Kidney epithelial cell (primary cell): Measurements from ENCODE around the gene PIEZO1. TPM values are rescaled to one million over a fixed set of nuclear protein-coding genes. Genes with fewer than 3 reads are reported as not detected.

ENCODE experiments used
- DNase-seq: peaks from one replicate; pipeline ENCODE4 v3.0.0-alpha.2; 2010; ENCODE audit warnings: low read depth
- H3K27me3 ChIP-seq: 2 replicates; pipeline ENCODE4 v1.6.0; 2011; ENCODE audit warnings: low read length; ENCODE audit not compliant: control insufficient read depth, insufficient read depth
- H3K36me3 ChIP-seq: 2 replicates; pipeline ENCODE4 v1.5.1; 2011; ENCODE audit warnings: low read length; ENCODE audit not compliant: control insufficient read depth, insufficient read depth
- H3K4me3 ChIP-seq: 2 replicates; pipeline ENCODE4 v1.5.1; 2011; ENCODE audit warnings: low read depth, mild to moderate bottlenecking, control low read depth, low read length
- total RNA-seq: library from RNA; depleted of rRNA; stranded (reverse); fragments of >200 nt; gene quantifications from 2 replicates; pipeline ENCODE4 v1.2.3, GENCODE V29; 2015
- TF ChIP-seq, protein P1 (sequence below): IDR thresholded peaks from 2 replicates; pipeline ENCODE4 v1.5.1; 2011; ENCODE audit warnings: mild to moderate bottlenecking, moderate library complexity, low read length, control low read depth, inconsistent platforms; ENCODE audit not compliant: insufficient read depth, poor library complexity, severe bottlenecking

Gene PIEZO1
- total RNA-seq, 1 donor from 2014 or later = 309 TPM

DNA sequence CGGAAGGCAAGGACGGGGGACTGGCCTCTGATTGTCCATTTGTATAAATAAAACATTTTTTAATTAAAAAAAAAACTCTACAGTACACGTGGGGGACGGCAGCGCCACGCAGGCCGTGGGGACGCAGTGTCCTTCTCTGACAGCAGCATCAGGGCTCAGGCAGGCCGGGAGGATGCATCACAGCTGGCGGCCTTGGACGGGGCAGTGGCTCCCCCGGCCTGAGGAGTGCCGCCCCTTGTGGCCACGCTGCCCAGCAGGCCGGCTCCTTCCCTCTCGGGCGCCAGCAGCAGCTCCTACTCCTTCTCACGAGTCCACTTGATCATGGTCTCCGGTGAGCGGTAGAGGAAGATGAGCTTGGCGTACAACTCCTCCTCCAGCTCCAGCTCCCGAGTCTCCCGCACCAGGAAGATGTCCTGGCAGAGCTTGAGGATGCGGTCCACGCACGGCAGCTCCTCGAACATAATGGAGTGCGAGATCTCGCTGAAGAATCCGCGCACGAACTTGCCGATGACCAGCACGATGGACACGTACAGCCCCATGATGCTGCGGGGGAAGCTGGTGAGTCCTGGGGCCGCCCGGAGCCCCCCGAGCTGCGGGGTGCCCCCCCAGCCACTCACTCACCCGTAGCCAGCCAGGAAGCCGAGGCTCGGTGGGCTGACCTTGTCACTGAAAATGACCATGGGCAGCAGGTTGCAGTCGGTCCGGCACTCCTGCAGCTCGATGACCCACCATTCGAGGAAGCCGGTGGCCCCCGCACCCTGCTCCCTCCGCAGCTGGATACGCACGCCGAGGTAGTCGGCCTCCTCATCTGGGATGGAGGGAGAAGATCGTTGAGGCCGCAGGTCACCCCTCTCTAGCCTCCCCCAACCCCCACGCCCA is 69.5 kb downstream of the PIEZO1 start:
- Histone ChIP-seq H3K4me3 (no peak overlapping the region), H3K27me3 (no peaks in the 10 kb centered on the region), H3K36me3 (peaks cover 7% of the 10 kb centered on the region)
- no peak for DNase-seq
- TF ChIP-seq, protein P1, sequence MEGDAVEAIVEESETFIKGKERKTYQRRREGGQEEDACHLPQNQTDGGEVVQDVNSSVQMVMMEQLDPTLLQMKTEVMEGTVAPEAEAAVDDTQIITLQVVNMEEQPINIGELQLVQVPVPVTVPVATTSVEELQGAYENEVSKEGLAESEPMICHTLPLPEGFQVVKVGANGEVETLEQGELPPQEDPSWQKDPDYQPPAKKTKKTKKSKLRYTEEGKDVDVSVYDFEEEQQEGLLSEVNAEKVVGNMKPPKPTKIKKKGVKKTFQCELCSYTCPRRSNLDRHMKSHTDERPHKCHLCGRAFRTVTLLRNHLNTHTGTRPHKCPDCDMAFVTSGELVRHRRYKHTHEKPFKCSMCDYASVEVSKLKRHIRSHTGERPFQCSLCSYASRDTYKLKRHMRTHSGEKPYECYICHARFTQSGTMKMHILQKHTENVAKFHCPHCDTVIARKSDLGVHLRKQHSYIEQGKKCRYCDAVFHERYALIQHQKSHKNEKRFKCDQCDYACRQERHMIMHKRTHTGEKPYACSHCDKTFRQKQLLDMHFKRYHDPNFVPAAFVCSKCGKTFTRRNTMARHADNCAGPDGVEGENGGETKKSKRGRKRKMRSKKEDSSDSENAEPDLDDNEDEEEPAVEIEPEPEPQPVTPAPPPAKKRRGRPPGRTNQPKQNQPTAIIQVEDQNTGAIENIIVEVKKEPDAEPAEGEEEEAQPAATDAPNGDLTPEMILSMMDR = no peak

GRCh38 chr16:88714420-88715302 is 70.4 kb downstream of the PIEZO1 start:
- TF ChIP-seq, protein P1 = no peak
- no peak for DNase-seq
- no peak overlapping the region for H3K4me3 ChIP-seq
- no peaks in the 10 kb centered on the region for H3K27me3 ChIP-seq
- peaks cover 7% of the 10 kb centered on the region for H3K36me3 ChIP-seq

- H3K27me3 ChIP-seq = no peaks in the 10 kb centered on the region
- DNase-seq = no peak
- TF ChIP-seq, protein P1 = no peak
- peaks cover 4% of the 10 kb centered on the region for H3K36me3 ChIP-seq
- no peak overlapping the region for H3K4me3 ChIP-seq
Measured at GRCh38 chr16:88713568-88714419, 71.2 kb downstream of the PIEZO1 start.

DNA sequence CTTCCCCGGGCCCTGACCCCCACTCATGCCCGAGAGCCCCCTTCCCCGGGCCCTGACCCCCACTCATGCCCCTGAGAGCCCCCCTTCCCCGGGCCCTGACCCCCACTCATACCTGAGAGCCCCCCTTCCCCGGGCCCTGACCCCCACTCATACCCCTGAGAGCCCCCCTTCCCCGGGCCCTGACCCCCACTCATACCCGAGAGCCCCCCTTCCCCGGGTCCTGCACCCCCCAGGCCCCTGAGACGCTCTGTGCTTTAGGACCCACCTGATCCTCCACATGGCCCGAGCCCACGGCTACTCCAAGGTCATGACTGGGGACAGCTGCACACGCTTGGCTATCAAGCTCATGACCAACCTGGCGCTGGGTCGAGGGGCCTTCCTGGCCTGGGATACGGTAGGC is 72.0 kb downstream of the PIEZO1 start:
- TF ChIP-seq, protein P1 = no peak
- no peak overlapping the region for H3K4me3 ChIP-seq
- peaks cover 4% of the 10 kb centered on the region for H3K36me3 ChIP-seq
- DNase-seq = no peak
- no peaks in the 10 kb centered on the region for H3K27me3 ChIP-seq

GRCh38 chr16:88712362-88712979 is 72.5 kb downstream of the PIEZO1 start:
- DNase-seq = no peak
- Histone ChIP-seq H3K27me3 (no peaks in the 10 kb centered on the region), H3K36me3 (peaks cover 4% of the 10 kb centered on the region), H3K4me3 (no peak overlapping the region)
- TF ChIP-seq, protein P1 = no peak
